Keratinocyte (primary cell): ENCODE measurements around the gene XRCC2. TPM values are rescaled to one million over a fixed set of nuclear protein-coding genes. Genes with fewer than 3 reads are reported as not detected.

ENCODE experiments used
- DNase-seq: peaks from one replicate; pipeline ENCODE4 v3.0.0-alpha.2; 2011; ENCODE audit warnings: low read depth, missing footprints, low spot score
- FAIRE-seq: peaks from 2 replicates; lab custom pipeline; 2011; peaks lifted over from hg19 to GRCh38; lab: Jason Lieb, UNC
- H2AFZ ChIP-seq: 2 replicates; pipeline ENCODE4 v1.6.0; 2012; ENCODE audit warnings: low read length, control low read depth, inconsistent platforms; ENCODE audit not compliant: control insufficient read depth
- H3K27ac ChIP-seq: 2 replicates; pipeline ENCODE4 v1.5.1; 2011; ENCODE audit warnings: low read length; ENCODE audit not compliant: control insufficient read depth, insufficient read depth
- H3K27me3 ChIP-seq: 3 replicates; pipeline ENCODE4 v1.6.0; 2011; ENCODE audit warnings: low read length; ENCODE audit not compliant: control insufficient read depth, insufficient read depth; ENCODE audit errors: extremely low read depth
- H3K36me3 ChIP-seq, 2 experiments: 2 replicates in 1 of 2; 3 replicates in 1 of 2; pipeline ENCODE4 v1.5.1; 2011; ENCODE audit warnings: low read length in 2 of 2, mild to moderate bottlenecking in 1 of 2; ENCODE audit not compliant: control insufficient read depth in 2 of 2, insufficient read depth in 2 of 2; ENCODE audit errors: extremely low read depth in 1 of 2
- H3K4me1 ChIP-seq: 3 replicates; pipeline ENCODE4 v1.5.1; 2011; ENCODE audit warnings: low read length; ENCODE audit not compliant: control insufficient read depth, insufficient read depth; ENCODE audit errors: extremely low read depth
- H3K4me2 ChIP-seq: 3 replicates; pipeline ENCODE4 v1.6.0; 2011; ENCODE audit warnings: low read depth, low read length; ENCODE audit not compliant: control insufficient read depth, insufficient read depth; ENCODE audit errors: extremely low read depth
- H3K4me3 ChIP-seq, 3 experiments: fragments of 200-600 bp in 1 of 3; sonication (generic) in 1 of 3; 2 replicates in 2 of 3; 3 replicates in 1 of 3; pipeline ENCODE4 v1.5.1; 2011 to 2016; ENCODE audit warnings: low read length in 3 of 3, mild to moderate bottlenecking in 3 of 3, control low read depth in 2 of 3, inconsistent platforms in 1 of 3, low read depth in 1 of 3, mixed read lengths in 1 of 3, mixed run types in 1 of 3, moderate library complexity in 1 of 3; ENCODE audit not compliant: control insufficient read depth in 2 of 3, insufficient read depth in 2 of 3; ENCODE audit errors: extremely low read depth in 1 of 3
- H3K79me2 ChIP-seq: 2 replicates; pipeline ENCODE4 v1.6.0; 2012; ENCODE audit warnings: low read length; ENCODE audit not compliant: control insufficient read depth, insufficient read depth
- H3K9ac ChIP-seq: 3 replicates; pipeline ENCODE4 v1.6.0; 2011; ENCODE audit warnings: low read length; ENCODE audit not compliant: control insufficient read depth, insufficient read depth; ENCODE audit errors: extremely low read depth
- H3K9me1 ChIP-seq: 3 replicates; pipeline ENCODE4 v1.6.0; 2011; ENCODE audit warnings: low read length; ENCODE audit not compliant: control insufficient read depth, insufficient read depth; ENCODE audit errors: extremely low read depth
- H3K9me3 ChIP-seq: 2 replicates; pipeline ENCODE4 v1.5.1; 2012; ENCODE audit warnings: low read depth, low read length; ENCODE audit not compliant: control insufficient read depth
- H4K20me1 ChIP-seq: 3 replicates; pipeline ENCODE4 v1.6.0; 2011; ENCODE audit warnings: low read length; ENCODE audit not compliant: control insufficient read depth, insufficient read depth; ENCODE audit errors: extremely low read depth
- CTCF ChIP-seq, 3 experiments: IDR thresholded peaks in 1 of 3; conservative IDR thresholded peaks in 1 of 3; optimal IDR thresholded peaks in 1 of 3; 2 replicates in 2 of 3; 3 replicates in 1 of 3; pipeline versions ENCODE3 to v1.5.1; 2011; ENCODE audit warnings: low read length in 3 of 3, mild to moderate bottlenecking in 3 of 3, moderate library complexity in 2 of 3, control low read depth in 1 of 3, inconsistent platforms in 1 of 3; ENCODE audit not compliant: insufficient read depth in 2 of 3; ENCODE audit errors: extremely low read depth in 1 of 3
- EZH2 ChIP-seq: IDR thresholded peaks from one replicate; pipeline ENCODE4 v1.6.1; 2012; ENCODE audit warnings: inconsistent platforms, mild to moderate bottlenecking, low read length, moderate library complexity
- dilution Hi-C: fragments of 300-500 bp; cut with MboI; formaldehyde crosslinking; loops from one replicate; pipeline ENCODE4 v1.7.0; 2020; ENCODE audit warnings: low sequenced_read_pairs; ENCODE audit not compliant: extremely low pct_ligation_motif_present
- polyA plus RNA-seq, 5 experiments: library from polyadenylated mRNA; depleted of rRNA in 3 of 5; stranded (reverse) in 3 of 5; stranded (forward) in 1 of 5; unstranded in 1 of 5; fragments of >200 nt; gene quantifications; 1 replicate in 1 of 5; 2 replicates in 3 of 5; 3 replicates in 1 of 5; pipeline versions ENCODE4 v1.2.1 to v1.2.3, GENCODE V29; 2011 to 2012; ENCODE audit warnings: missing spikeins in 2 of 5, low read depth in 1 of 5, low replicate concordance in 1 of 5

Gene XRCC2
- polyA plus RNA-seq, 1 donor (not counting 4 experiments of a cell fraction or from before 2014, with no cell fraction given), result 3.8 TPM

- Histone ChIP-seq H4K20me1 (no peaks in the 10 kb centered on the region), H3K36me3 (no peaks in the 10 kb centered on the region), H3K9me3 (no peaks in the 10 kb centered on the region), H3K27ac (peak overlapping the region; percentile 80), H3K4me2 (peak overlapping the region; percentile 97), H3K9me1 (no peaks in the 10 kb centered on the region), H3K4me1 (peaks cover 7% of the 10 kb centered on the region), H3K9ac (peak overlapping the region; percentile 82), H2AFZ (peak overlapping the region; percentile 92), H3K27me3 (no peaks in the 10 kb centered on the region), H3K4me3 (peak overlapping the region; percentile 70 to 92 (median 90)), H3K79me2 (peaks cover 52% of the 10 kb centered on the region)
- dilution Hi-C loops, result no loop called here
- FAIRE-seq (no peak), DNase-seq (no peak)
- TF ChIP-seq EZH2, result no peak
Measured at GRCh38 chr7:152674860-152675758, 832 bp downstream of the XRCC2 start.

GRCh38 chr7:152673897-152674296 is 2.0 kb downstream of the XRCC2 start:
- FAIRE-seq, result no peak
- Histone ChIP-seq H3K9me3 (no peaks in the 10 kb centered on the region), H3K27ac (no peak overlapping the region), H3K9me1 (no peaks in the 10 kb centered on the region), H3K4me1 (peaks cover 7% of the 10 kb centered on the region), H2AFZ (no peak overlapping the region), H3K27me3 (no peaks in the 10 kb centered on the region), H3K4me3 (no peak overlapping the region), H3K9ac (no peak overlapping the region), H3K4me2 (no peak overlapping the region), H3K36me3 (peaks cover 0 to 3% of the 10 kb centered on the region in 2 experiments), H3K79me2 (peaks cover 62% of the 10 kb centered on the region), H4K20me1 (no peaks in the 10 kb centered on the region)
- TF ChIP-seq CTCF (optimal IDR thresholded peaks at IDR 0.05 in 1 of 3, IDR thresholded peaks at IDR 0.05 in 1 of 3, conservative IDR thresholded peaks at IDR 0.05 in 1 of 3; ENCODE audit: extremely low read depth in 1 of 3, insufficient read depth in 2 of 3, low read length in 3 of 3), result no peak
- TF ChIP-seq EZH2, result no peak
- dilution Hi-C loops, result no loop called here
- no peak for DNase-seq
